ENCODE results near the gene ORC3.

GRCh38 chr6:87705070-87705691, 115.2 kb downstream of the ORC3 start:
- no peak for TF ChIP-seq REST (IDR thresholded peaks at IDR 0.05; ENCODE audit: insufficient read depth in 1 of 2, low read depth in 2 of 2, low read length in 2 of 2)
- TF ChIP-seq POLR2AphosphoS5 (IDR thresholded peaks at IDR 0.05; ENCODE audit: low read depth, low read length): no peak
- TF ChIP-seq TAF1 (IDR thresholded peaks at IDR 0.05; ENCODE audit: borderline replicate concordance, insufficient read depth, low read length): no peak
- TF ChIP-seq FOXP2 (optimal IDR thresholded peaks at IDR 0.05; ENCODE audit: borderline replicate concordance, extremely low read depth, extremely low read length, insufficient read depth): no peak
- no peak for TF ChIP-seq SIN3A (IDR thresholded peaks at IDR 0.05; ENCODE audit: borderline replicate concordance, insufficient read depth, low read length)
